ENCODE measurements around the gene GPR21. TPM values are rescaled to one million over a fixed set of nuclear protein-coding genes. Genes with fewer than 3 reads are reported as not detected.
A peak's percentile ranks its signal among the peaks of the same experiment; 100 is the strongest.

Gene GPR21
- total RNA-seq, 1 experiment from 2014 or later = 0.37 TPM

- no TSS peak for BruUV-seq (replicated peaks)
- peaks cover 41% of the 10 kb centered on the region for H3K36me3 Mint-ChIP-seq (ENCODE audit: insufficient read depth, unreplicated experiment)
- peak; percentile 79 for DNase-seq (ENCODE audit: unreplicated experiment)
- intact Hi-C loops (cut with micrococcal nuclease) = loop anchor here (1.0 to 5.0 kb wide), 6 partner anchors 60 to 526 kb away; partner anchors contain the start of genes PDCL, ZBTB26 and ZBTB6
- no peaks in the 10 kb centered on the region for H3K4me1 Mint-ChIP-seq (ENCODE audit: insufficient read depth, unreplicated experiment)
- no peaks in the 10 kb centered on the region for H3K27me3 Mint-ChIP-seq (ENCODE audit: insufficient read depth, unreplicated experiment)
- H3K9me3 Mint-ChIP-seq (ENCODE audit: unreplicated experiment) = no peaks in the 10 kb centered on the region
- ChIA-PET CTCF (interaction anchor here (0.5 to 1.9 kb wide), 17 partner anchors 16 to 736 kb away, joined by 3 to 14 read pairs (median 3); partner anchors contain the start of genes RABGAP1 and ZBTB6), POLR2A (interaction anchor here (0.7 to 2.6 kb wide), 8 partner anchors 48 to 1879 kb away, joined by 3 to 21 read pairs (median 7); partner anchors contain the start of genes RABGAP1, RC3H2 and ZBTB26)
- no peak overlapping the region for H3K4me3 Mint-ChIP-seq (ENCODE audit: unreplicated experiment)
- no peak overlapping the region for H3K27ac Mint-ChIP-seq (ENCODE audit: low read depth, unreplicated experiment)
- TF ChIP-seq, protein P1, sequence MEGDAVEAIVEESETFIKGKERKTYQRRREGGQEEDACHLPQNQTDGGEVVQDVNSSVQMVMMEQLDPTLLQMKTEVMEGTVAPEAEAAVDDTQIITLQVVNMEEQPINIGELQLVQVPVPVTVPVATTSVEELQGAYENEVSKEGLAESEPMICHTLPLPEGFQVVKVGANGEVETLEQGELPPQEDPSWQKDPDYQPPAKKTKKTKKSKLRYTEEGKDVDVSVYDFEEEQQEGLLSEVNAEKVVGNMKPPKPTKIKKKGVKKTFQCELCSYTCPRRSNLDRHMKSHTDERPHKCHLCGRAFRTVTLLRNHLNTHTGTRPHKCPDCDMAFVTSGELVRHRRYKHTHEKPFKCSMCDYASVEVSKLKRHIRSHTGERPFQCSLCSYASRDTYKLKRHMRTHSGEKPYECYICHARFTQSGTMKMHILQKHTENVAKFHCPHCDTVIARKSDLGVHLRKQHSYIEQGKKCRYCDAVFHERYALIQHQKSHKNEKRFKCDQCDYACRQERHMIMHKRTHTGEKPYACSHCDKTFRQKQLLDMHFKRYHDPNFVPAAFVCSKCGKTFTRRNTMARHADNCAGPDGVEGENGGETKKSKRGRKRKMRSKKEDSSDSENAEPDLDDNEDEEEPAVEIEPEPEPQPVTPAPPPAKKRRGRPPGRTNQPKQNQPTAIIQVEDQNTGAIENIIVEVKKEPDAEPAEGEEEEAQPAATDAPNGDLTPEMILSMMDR (IDR thresholded peaks at IDR 0.05; ENCODE audit: unreplicated experiment) = peak; percentile 68
These were observed 42.1 kb upstream of the GPR21 start for GRCh38 chr9:122991370-122991830.

GRCh38 chr9:122996586-122996985 lies 36.9 kb upstream of the GPR21 start:
- H3K27me3 Mint-ChIP-seq (ENCODE audit: insufficient read depth, unreplicated experiment) = no peaks in the 10 kb centered on the region
- no peak for DNase-seq (ENCODE audit: unreplicated experiment)
- peaks cover 7% of the 10 kb centered on the region for H3K4me1 Mint-ChIP-seq (ENCODE audit: insufficient read depth, unreplicated experiment)
- intact Hi-C loops (cut with micrococcal nuclease) = no loop called here
- H3K27ac Mint-ChIP-seq (ENCODE audit: low read depth, unreplicated experiment) = no peak overlapping the region
- CTCF ChIA-PET = interaction anchor here (0.6 kb wide), 2 partner anchors 67 to 185 kb away, joined by 3 to 5 read pairs; no protein-coding TSS in a partner anchor
- H3K4me3 Mint-ChIP-seq (ENCODE audit: unreplicated experiment) = no peak overlapping the region
- BruUV-seq (replicated peaks) = no TSS peak
- POLR2A ChIA-PET = no interaction called here
- peaks cover 64% of the 10 kb centered on the region for H3K36me3 Mint-ChIP-seq (ENCODE audit: insufficient read depth, unreplicated experiment)
- TF ChIP-seq, protein P1 (IDR thresholded peaks at IDR 0.05; ENCODE audit: unreplicated experiment) = no peak
- no peaks in the 10 kb centered on the region for H3K9me3 Mint-ChIP-seq (ENCODE audit: unreplicated experiment)

DNA sequence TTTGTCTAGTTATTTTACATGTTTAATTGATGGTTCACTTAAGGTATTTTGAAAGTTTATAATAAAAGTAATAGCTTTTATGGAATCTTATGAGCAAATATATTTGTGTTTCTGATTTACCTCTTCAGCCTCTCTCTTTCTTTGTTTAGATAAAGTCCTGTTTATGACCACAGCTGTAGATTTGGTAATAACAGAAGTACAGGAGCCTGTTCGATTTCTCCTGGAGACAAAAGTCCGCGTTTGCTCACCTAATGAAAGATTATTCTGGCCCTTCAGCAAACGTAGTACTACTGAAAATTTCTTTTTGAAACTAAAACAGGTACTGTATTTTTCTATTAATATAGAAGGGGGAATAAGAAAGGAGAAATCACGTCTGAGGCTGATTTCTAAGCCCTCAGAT lies 35.0 kb upstream of the GPR21 start:
- BruUV-seq (replicated peaks) = no TSS peak
- TF ChIP-seq, protein P1 (IDR thresholded peaks at IDR 0.05; ENCODE audit: unreplicated experiment) = no peak
- Mint-ChIP-seq H3K4me1 (ENCODE audit: insufficient read depth, unreplicated experiment) (peaks cover 7% of the 10 kb centered on the region), H3K27me3 (ENCODE audit: insufficient read depth, unreplicated experiment) (no peaks in the 10 kb centered on the region), H3K4me3 (ENCODE audit: unreplicated experiment) (no peak overlapping the region), H3K27ac (ENCODE audit: low read depth, unreplicated experiment) (no peak overlapping the region), H3K9me3 (ENCODE audit: unreplicated experiment) (no peaks in the 10 kb centered on the region), H3K36me3 (ENCODE audit: insufficient read depth, unreplicated experiment) (peaks cover 65% of the 10 kb centered on the region)
- ChIA-PET CTCF (interaction anchor here (0.7 kb wide), 1 partner anchor 33 kb away, joined by 4 read pairs; no protein-coding TSS in a partner anchor), POLR2A (interaction anchor here (0.8 to 0.9 kb wide), 3 partner anchors 12 to 55 kb away, joined by 3 read pairs; no protein-coding TSS in a partner anchor)
- intact Hi-C loops (cut with micrococcal nuclease) = no loop called here
- no peak for DNase-seq (ENCODE audit: unreplicated experiment)

DNA sequence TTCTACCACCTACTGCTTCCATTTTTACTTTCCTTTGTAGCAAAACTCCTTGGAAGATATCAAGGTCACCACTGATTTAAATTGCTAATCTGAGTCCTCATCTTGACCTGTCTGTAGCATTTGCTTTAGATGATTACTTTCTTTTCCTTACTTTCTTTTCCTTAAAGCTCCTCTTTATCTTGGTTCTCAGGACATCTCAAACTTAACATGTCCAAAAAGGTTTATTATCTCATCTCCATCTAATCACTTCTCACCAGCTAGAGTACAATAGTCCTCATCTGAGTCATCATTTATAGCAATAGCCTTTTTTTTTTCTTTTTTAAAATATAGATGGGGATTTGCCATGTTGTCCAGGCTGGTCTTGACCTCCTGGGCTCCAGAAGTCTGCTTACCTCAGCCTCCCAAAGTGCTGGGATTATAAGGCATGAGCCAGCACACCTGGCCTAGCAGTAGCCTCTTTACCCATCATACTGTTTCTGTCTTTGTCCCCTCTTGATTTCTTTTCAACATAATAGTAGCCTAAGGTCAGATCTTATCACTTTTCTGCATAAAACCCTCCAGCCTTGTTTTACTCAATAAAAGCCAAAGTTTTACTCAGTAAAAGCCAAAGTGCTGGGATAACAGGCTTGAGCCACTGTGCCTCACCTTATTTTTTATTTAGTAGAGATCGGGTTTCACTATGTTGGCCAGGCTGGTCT lies 32.9 kb upstream of the GPR21 start:
- intact Hi-C loops (cut with micrococcal nuclease) = no loop called here
- no peaks in the 10 kb centered on the region for H3K27me3 Mint-ChIP-seq (ENCODE audit: insufficient read depth, unreplicated experiment)
- no peak for DNase-seq (ENCODE audit: unreplicated experiment)
- POLR2A ChIA-PET = interaction anchor here (0.6 to 0.7 kb wide), 2 partner anchors 29 to 102 kb away, joined by 3 to 4 read pairs; no protein-coding TSS in a partner anchor
- H3K36me3 Mint-ChIP-seq (ENCODE audit: insufficient read depth, unreplicated experiment) = peaks cover 74% of the 10 kb centered on the region
- no peaks in the 10 kb centered on the region for H3K9me3 Mint-ChIP-seq (ENCODE audit: unreplicated experiment)
- CTCF ChIA-PET = interaction anchor here (0.6 kb wide), 1 partner anchor 342 kb away, joined by 4 read pairs; no protein-coding TSS in a partner anchor
- TF ChIP-seq, protein P1 (IDR thresholded peaks at IDR 0.05; ENCODE audit: unreplicated experiment) = no peak
- H3K4me3 Mint-ChIP-seq (ENCODE audit: unreplicated experiment) = no peak overlapping the region
- H3K27ac Mint-ChIP-seq (ENCODE audit: low read depth, unreplicated experiment) = no peak overlapping the region
- H3K4me1 Mint-ChIP-seq (ENCODE audit: insufficient read depth, unreplicated experiment) = peaks cover 7% of the 10 kb centered on the region
- BruUV-seq (replicated peaks) = no TSS peak

All from MCF 10A (cell line).